HG02623 (cell line): ENCODE data around the gene TNFRSF18.
"Not testable (repeated sequence)": the region's sequence is repeated elsewhere in the genome, so short reads cannot be mapped to it uniquely, and the experiment has no call there.

ENCODE experiments used
- ATAC-seq: cut with Tn5 transposase; IDR thresholded peaks from one replicate; pipeline ENCODE4 v1.9.1; 2021; ENCODE audit warnings: moderate library complexity; ENCODE audit not compliant: unreplicated experiment

TNFRSF18 gene

GRCh38 chr1:1179983-1180861, 26.2 kb downstream of the TNFRSF18 start:
- no peak for ATAC-seq

DNA sequence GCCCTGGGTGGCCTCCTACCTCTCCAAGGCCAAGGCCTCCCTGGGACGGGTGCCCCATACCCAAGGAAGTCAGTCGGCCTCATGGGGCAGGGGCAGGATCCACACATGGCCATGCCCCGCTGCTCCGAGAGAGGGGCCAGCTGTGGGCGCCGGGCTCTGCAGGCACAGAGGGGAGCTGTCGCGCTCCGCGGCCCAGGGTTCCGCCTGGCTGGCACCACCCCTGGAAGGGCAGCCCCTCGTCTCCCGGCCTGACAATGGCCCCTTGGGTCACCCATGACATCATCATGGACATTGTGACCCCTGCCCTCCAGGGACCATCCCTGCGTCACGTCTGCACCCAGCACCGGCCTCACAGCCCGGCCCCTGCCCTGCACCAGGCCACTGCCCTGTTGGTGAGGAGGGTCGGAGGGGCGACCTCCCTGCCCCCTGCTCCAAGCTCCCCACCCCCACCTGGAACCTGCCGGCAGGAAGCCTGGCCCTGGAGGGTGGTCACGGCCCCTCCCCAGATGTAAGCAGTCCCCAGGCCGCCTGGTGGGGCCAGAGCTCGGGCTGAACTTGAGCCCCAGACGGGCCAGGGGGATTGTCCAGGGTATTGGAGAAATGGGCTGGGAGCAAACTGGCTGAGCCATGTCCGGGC, 26.9 kb downstream of the TNFRSF18 start:
- no peak for ATAC-seq

DNA sequence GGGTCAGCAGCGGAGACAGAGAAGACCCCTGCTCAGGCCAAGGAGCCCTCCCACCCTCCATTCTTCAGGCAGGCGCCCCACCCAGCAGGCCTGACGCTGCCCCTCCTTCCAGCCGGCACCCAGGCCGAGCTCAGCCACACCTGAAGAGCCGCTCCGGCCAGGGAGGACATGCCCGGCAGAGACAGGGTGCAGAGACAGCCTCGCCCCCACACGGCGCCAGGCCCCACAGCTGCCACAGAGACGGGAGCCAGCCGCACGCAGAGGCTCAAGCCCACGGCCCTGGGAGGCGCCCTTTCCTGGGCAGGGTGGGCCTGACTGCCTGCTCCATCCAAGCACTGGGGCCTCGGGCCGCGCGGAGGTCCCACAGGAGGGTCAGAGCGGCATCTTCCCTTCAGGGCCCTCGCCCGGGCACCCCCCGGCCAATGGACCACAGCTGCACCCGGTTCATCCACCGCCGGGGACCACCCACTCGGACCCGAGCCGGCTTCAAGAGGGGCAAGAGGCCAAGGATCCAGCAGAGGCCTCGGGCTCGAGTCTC, 27.5 kb downstream of the TNFRSF18 start:
- ATAC-seq = no peak

GRCh38 chr1:1177452-1178206, 28.8 kb downstream of the TNFRSF18 start:
- ATAC-seq = no peak

- no peak for ATAC-seq
Observed at GRCh38 chr1:1176931-1177330, 29.5 kb downstream of the TNFRSF18 start.

DNA sequence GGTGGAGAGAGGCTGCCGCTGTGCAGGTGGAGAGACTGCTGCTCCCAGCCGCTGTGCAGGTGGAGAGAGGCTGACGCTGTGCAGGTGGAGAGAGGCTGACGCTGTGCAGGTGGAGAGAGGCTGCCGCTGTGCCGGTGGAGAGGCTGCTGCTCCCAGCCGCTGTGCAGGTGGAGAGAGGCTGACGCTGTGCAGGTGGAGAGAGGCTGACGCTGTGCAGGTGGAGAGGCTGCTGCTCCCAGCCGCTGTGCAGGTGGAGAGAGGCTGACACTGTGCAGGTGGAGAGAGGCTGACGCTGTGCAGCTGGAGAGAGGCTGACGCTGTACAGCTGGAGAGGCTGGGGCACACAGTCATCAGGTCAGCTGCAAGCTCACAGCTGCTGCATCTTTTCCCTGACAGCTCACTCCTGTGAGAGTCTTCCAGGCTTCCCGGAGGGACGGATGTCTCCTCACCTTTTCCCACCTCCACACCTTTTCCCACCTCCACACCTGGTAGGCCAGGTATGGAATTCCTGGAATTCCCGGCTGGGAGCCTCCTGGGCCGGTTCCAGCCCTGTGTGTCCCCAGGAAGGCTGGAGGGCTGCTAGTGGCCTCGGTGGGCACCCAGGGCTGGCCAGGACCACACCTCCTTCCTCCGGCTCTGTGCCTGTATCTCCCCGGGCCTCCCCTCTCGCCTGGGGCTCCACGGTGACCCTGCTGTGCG, 30.2 kb downstream of the TNFRSF18 start:
- ATAC-seq = not testable (repeated sequence)

DNA sequence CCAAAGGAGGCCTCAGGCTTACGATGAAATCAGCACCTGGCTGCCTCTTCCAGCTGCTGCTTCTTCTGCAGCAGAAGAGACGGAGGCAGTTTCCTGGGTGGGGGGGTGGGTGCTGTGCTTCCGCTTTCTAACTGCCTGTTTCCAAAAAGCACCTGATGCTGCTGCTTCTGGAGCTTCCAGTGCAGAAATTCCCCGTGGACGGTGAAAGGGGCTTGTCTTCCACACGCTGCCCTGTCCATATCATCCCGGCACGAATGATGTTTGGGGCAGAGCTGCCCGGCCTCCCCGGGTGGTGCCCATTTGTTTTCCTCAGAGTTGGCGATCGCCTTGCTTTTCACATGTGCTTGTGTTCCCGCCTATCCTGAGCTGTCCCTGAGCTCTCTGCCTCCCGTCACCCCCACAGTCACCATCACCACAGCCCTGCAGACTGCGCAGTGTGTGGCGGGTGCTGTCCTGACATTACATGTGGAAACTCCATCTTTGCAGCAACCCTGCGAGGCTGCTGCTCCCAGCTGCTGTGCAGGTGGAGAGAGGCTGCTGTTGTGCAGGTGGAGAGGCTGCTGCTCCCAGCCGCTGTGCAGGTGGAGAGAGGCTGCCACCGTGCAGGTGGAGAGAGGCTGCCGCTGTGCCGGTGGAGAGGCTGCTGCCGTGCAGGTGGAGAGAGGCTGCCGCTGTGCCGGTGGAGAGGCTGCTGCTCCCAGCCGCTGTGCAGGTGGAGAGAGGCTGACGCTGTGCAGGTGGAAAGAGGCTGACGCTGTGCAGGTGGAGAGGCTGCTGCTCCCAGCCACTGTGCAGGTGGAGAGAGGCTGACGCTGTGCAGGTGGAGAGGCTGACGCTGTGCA, 30.9 kb downstream of the TNFRSF18 start:
- no peak for ATAC-seq

DNA sequence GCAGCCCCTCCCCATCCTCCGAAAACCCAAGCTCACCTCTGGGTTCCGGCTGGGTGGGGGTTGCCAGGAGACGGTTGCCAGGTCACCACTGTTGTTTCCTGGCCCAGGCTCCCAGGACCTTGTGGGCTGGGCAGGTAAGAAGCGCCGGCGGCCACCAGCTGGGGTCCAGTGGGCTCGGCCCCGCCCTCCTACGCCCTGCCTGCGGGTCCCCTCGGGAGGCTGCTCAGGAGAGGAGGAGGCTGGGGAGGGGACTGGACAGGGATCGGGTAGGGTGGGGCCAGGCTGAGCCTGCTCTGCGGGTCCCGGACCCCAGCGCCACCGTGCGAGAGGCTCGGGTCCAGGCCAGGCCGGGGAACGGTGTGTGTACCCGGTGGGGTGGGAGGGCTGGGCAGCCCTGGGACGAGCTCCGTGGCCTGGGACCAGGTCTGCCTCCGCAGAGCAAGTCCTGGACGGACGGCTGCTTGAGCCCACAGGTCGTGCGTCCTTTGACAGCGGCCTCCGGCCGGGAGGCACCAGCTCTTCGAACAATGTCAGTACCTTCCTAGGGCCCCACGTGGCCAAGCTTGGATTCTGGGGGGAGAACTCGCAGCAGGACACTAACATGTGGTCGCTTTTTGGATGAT, 32.5 kb downstream of the TNFRSF18 start, which contains the start of gene TTLL10:
TTLL10 (plus strand) TSS at position 88 of the 623 bp plus-strand sequence. CDS start 5,336 bp downstream, outside the sequence.
- no peak for ATAC-seq

DNA sequence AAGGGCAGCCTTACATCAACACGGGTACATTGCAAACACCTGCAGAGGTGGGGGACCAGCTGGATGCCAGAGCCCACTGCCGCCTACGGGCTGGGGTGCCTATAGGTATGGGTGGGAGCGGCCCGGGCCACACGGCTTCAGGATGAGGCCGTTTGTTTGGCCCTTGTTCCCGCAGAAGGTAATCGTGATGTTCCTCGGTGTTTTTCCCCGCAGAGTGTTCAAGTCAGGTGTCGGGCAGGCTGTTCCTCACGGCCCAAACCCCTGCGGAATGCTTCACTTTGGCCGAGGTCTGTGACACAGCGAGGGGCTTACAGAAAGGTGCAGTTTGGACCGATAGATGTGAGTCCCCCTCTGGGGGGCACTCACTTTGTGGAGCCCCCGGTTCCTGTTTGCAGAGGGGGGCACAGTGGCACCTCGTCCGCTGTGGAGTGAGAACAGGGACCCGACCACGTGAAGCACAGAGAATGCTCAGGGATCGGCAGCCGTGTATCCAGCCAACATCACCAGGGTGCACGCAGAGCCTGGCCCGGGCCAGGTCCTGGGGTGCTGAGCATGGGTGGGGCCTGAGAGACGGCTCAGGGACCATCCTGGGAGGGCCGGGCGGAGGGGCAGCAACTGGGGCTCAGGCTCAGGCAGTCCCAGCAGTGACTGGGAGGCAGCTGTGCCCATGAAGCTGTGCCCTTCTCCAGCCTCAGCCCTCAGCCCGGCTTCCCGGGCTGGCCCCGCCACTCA, 33.2 kb downstream of the TNFRSF18 start:
- ATAC-seq = no peak

- ATAC-seq = no peak
Observed at GRCh38 chr1:1171546-1172340, 34.6 kb downstream of the TNFRSF18 start.

DNA sequence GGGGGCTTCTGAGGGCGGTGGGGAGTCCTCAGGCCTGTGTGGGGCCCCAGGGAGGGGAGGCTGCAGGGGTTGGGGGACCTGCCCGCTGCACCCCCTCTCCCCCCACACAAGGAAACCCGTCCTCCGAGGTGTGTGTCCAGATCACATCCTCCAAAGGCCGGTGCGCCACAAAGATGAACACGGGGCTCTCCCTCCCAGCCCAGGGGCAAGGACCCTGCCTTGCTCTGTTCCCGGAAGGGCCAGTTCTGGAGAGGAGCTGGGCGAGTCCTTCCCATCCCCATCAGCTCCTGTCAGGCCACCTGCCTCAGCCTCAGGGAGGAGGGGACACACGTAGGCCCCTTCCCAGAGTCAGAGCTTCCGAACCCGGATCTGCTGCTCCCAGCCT, 35.2 kb downstream of the TNFRSF18 start:
- ATAC-seq = no peak

GRCh38 chr1:1170215-1171091, 35.9 kb downstream of the TNFRSF18 start:
- no peak for ATAC-seq

DNA sequence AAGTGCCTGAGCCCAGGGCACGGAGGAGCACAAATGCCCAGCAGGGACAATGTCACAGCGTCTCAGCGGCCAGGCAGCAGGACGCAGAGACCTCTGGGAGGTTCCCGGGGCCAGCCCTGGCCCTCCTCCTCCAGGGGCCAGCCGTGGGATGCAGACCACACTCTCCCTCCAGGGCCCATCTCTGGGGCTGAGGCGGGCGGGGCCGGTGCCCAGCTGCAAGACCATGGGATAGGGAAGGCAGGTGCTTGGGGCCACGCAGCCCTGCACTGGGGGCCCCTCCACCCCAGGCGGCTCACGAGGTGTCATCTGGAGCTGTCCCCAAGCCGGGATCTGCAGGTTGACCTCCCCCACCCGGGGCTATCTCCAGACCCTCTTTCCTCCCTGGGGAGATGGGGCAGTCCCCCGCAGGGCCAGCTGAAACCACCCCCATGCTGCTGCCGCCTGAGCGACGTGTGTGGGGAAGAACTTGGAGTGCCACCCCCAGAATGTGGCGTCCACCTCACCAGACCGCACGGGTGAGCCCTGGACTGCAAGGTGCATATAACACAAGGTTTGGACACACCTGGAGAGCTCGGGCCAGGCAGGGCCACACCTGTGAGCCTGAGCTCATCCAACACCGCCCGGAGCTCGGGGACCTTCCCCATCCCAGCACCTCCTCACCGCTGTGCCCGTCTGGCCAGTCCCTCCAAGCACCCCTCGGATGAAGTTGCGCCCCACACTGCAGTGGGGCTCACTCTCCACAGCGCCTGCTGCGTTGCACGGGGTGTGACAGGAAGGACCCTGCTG, 36.8 kb downstream of the TNFRSF18 start:
- no peak for ATAC-seq

- no peak for ATAC-seq
Observed at GRCh38 chr1:1168451-1169411, 37.7 kb downstream of the TNFRSF18 start.
